Measurements from ENCODE around the gene AP4E1. TPM values are rescaled to one million over a fixed set of nuclear protein-coding genes. Genes with fewer than 3 reads are reported as not detected.
"Not testable (repeated sequence)": the region's sequence is repeated elsewhere in the genome, so short reads cannot be mapped to it uniquely, and the experiment has no call there.

AP4E1 gene
- total RNA-seq, 2 donors from 2014 or later: 5.4 to 11.9 TPM

DNA sequence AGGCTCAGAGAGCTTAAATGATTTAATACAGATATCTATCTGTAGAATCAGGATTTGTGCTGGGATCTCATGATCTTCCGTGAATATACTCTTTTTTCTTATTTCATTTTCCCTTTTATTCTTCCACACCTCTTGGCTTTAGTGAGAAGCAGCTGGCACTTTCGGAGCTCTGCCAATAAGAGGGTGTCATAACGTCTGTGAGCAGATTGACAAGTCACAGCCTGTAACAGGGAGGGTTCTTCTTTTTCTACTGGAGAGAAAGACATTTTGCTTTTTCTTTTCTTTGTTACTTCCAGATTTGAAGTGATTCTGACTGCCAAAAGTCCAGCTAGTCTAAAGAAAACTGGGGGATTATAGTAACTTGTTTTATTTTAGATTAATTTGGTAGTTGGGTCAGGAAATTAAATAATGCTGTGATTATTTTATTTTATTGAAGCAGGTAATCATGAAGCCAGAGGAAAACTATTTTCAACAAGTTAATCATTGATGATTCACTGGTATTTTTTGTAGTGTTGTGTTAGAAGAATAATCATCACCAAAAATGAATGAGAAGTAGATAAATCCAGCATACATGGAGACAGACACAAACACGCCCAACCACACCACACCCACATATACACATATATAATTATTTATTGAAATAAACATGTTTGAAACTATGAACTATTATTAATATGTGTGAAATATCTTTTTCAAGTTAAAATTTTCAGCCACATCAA lies 116.4 kb downstream of the AP4E1 start:
- H3K9me3 ChIP-seq: no peaks in the 10 kb centered on the region
- ATAC-seq (ENCODE audit: insufficient number of reproducible peaks, low FRiP score, low read depth) (no peak), DNase-seq (ENCODE audit: low spot score) (no peak)
- TF ChIP-seq, protein P1, sequence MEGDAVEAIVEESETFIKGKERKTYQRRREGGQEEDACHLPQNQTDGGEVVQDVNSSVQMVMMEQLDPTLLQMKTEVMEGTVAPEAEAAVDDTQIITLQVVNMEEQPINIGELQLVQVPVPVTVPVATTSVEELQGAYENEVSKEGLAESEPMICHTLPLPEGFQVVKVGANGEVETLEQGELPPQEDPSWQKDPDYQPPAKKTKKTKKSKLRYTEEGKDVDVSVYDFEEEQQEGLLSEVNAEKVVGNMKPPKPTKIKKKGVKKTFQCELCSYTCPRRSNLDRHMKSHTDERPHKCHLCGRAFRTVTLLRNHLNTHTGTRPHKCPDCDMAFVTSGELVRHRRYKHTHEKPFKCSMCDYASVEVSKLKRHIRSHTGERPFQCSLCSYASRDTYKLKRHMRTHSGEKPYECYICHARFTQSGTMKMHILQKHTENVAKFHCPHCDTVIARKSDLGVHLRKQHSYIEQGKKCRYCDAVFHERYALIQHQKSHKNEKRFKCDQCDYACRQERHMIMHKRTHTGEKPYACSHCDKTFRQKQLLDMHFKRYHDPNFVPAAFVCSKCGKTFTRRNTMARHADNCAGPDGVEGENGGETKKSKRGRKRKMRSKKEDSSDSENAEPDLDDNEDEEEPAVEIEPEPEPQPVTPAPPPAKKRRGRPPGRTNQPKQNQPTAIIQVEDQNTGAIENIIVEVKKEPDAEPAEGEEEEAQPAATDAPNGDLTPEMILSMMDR (IDR thresholded peaks at IDR 0.05): no peak
- H3K4me1 ChIP-seq (ENCODE audit: control insufficient read depth in 1 of 2, low read depth in 2 of 2): peaks cover 0 to 16% of the 10 kb centered on the region in 2 donors
- no peak overlapping the region for H3K4me3 ChIP-seq
- H3K36me3 ChIP-seq: no peaks in the 10 kb centered on the region
- H3K27me3 ChIP-seq (replicated peaks; ENCODE audit: insufficient read depth): no peaks in the 10 kb centered on the region
- H3K27ac ChIP-seq: peak overlapping the region in 1 of 2 donors; percentile 11

DNA sequence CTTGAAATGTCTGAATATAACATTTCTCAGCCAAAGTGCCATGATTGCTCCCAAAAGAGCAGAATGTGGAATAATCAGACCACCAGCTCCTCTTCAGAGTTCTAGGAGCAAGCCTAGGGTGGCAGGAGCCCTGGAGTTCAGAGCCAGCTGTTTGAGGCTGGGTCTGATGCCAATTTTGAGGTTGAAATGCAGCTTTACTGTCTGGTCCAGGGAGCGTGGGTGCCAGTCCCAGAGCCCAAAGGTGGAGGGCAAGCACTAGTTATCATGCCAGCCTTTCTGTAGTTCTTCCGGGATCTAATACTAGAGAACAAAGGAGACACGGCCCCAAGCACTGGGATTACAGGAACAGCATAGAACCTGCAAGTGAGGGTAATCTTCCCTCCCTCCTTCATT lies 117.0 kb downstream of the AP4E1 start:
- DNase-seq (ENCODE audit: low spot score): no peak

DNA sequence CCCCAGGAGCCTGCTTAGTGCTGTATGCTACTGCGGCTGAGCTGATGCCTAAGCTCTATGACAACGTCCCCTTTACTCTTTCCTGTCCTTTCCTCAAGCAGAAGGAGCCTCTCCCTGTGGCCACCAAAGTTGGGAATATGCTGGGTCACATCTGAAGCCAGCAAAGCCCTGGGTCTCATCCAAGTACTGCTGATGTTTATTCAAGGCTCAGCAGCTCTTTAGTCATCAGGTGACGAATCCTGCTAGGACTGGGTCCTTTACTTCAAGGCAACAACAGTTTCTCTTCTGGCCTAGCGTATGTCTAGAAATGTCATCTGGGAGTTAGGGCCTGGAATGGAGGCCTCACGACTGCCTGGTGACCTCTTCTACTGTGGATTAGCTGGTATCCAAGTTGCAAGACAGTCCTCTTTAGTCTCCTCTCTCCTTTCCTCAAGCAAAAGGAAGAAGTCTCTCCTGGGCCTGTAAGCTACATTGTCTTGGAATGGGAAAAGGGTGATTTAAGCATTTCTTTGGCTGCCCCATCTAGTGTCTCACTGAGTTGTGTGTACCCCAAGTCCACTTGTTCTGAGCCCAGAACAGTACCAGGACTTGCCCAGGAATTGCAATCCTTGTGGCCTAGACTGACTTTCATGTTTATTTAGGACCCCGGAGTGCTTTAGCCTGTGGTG lies 122.3 kb downstream of the AP4E1 start:
- TF ChIP-seq, protein P1 (IDR thresholded peaks at IDR 0.05): no peak

More for the DNA sequence above, 117.0 kb downstream of the AP4E1 start:
- TF ChIP-seq, protein P1 (IDR thresholded peaks at IDR 0.05): no peak
- ATAC-seq (ENCODE audit: insufficient number of reproducible peaks, low FRiP score, low read depth): no peak
- H3K4me3 ChIP-seq: no peak overlapping the region
- no peak overlapping the region for H3K27ac ChIP-seq
- no peaks in the 10 kb centered on the region for H3K27me3 ChIP-seq (replicated peaks; ENCODE audit: insufficient read depth)
- no peaks in the 10 kb centered on the region for H3K36me3 ChIP-seq
- peaks cover 4 to 21% of the 10 kb centered on the region in 2 donors for H3K4me1 ChIP-seq (ENCODE audit: control insufficient read depth in 1 of 2, low read depth in 2 of 2)
- H3K9me3 ChIP-seq: no peaks in the 10 kb centered on the region

DNA sequence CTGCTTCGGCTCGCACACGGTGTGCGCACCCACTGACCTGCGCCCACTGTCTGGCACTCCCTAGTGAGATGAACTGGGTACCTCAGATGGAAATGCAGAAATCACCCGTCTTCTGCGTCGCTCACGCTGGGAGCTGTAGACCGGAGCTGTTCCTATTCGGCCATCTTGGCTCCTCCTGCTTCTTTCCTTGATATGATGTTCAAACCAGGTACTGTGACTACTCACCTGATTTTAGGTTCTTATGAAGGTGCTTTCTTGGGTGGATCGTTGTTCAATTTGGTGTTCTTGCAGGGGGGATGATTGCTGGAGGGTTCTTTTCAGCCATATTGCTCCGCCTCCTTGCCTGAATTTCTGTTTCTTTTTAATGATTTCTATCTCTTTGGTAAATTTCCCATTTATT lies 129.0 kb downstream of the AP4E1 start:
- not testable (repeated sequence) for H3K9me3 ChIP-seq; DNase-seq (ENCODE audit: low spot score); H3K4me3 ChIP-seq; H3K27me3 ChIP-seq (replicated peaks; ENCODE audit: insufficient read depth); H3K36me3 ChIP-seq; H3K4me1 ChIP-seq (ENCODE audit: control insufficient read depth in 1 of 2, low read depth in 2 of 2); ATAC-seq (ENCODE audit: insufficient number of reproducible peaks, low FRiP score, low read depth); H3K27ac ChIP-seq

More for the DNA sequence above, 122.3 kb downstream of the AP4E1 start:
- Histone ChIP-seq H3K9me3 (no peaks in the 10 kb centered on the region), H3K27ac (peak overlapping the region; percentile 79 to 85), H3K4me1 (ENCODE audit: control insufficient read depth in 1 of 2, low read depth in 2 of 2) (peaks cover 10 to 15% of the 10 kb centered on the region in 2 donors), H3K4me3 (no peak overlapping the region), H3K36me3 (no peaks in the 10 kb centered on the region), H3K27me3 (replicated peaks; ENCODE audit: insufficient read depth) (no peaks in the 10 kb centered on the region)
- DNase-seq (ENCODE audit: low spot score): peak; percentile 19
- peak; percentile 89 for ATAC-seq (ENCODE audit: insufficient number of reproducible peaks, low FRiP score, low read depth)

DNA sequence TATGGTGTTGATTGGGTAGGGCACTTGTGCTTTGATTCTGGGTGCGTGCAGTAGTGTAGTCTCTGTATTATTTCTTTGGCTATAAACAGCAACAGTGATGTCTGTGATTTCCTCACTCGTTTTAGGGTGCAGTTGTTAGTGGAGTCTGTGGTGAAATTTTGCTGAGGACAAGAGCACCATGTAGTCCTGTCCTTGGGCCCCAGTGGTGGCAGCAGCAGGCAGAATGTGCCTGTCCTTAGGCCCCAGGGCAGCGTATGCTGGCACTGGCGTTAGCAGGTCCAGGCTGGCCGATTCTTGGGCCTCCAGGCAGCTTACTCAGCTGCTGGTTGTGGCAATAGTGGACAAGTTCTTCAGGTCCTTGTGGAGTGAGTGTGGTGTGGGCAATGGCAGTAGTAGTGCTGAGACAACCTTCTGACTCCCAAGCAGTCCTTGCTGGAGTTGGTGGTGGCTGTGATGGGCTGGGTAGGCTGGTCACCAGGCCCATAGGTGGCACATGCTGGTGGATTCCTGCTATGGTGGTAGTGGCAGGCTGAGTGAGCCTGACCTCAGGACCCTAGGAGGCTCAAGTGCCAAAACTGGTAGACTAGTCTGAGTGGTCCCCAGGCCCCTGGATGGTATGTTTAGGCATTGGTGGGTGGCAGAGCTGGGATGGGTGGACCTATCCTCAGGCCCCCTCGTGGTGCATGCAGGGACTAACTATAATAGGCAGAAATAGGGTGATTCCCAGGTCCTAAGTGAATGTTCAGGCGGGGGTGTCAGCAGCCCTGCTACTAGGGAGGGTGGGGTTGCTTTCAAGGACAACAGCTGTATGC lies 129.9 kb downstream of the AP4E1 start:
- Histone ChIP-seq H3K9me3 (no peaks in the 10 kb centered on the region), H3K27me3 (replicated peaks; ENCODE audit: insufficient read depth) (no peaks in the 10 kb centered on the region), H3K4me1 (ENCODE audit: control insufficient read depth in 1 of 2, low read depth in 2 of 2) (no peaks in the 10 kb centered on the region), H3K27ac (no peak overlapping the region), H3K4me3 (no peak overlapping the region), H3K36me3 (no peaks in the 10 kb centered on the region)
- ATAC-seq (ENCODE audit: insufficient number of reproducible peaks, low FRiP score, low read depth): no peak
- TF ChIP-seq, protein P1 (IDR thresholded peaks at IDR 0.05): no peak
- no peak for DNase-seq (ENCODE audit: low spot score)

Data from thoracic aorta (tissue), 2 donors.